ENCODE data around the gene ZNF26. TPM values are rescaled to one million over a fixed set of nuclear protein-coding genes. Genes with fewer than 3 reads are reported as not detected.
A peak's percentile ranks its signal among the peaks of the same experiment; 100 is the strongest.
"Not testable (repeated sequence)": the region's sequence is repeated elsewhere in the genome, so short reads cannot be mapped to it uniquely, and the experiment has no call there.

ZNF26 gene
- 11.8 and 12.6 TPM in 2 replicates for total RNA-seq (2014; rRNA removed; shearing (Covaris generic))

GRCh38 chr12:132986001-132986884 lies at the start of gene ZNF26:
Gene ZNF26, plus strand, starts transcription at chr12:132986367. Its CDS starts 474 bp downstream, at chr12:132986841.
- H3K27me3 ChIP-seq, result no peaks in the 10 kb centered on the region
- H3K4me3 ChIP-seq, result peak within 1 kb of the TSS; percentile 72

GRCh38 chr12:132936921-132937320 lies 49.2 kb upstream of the ZNF26 start:
- H3K4me3 ChIP-seq; H3K36me3 ChIP-seq; H3K27me3 ChIP-seq; DNase-seq; H3K4me1 ChIP-seq; H3K27ac ChIP-seq; H3K9me3 ChIP-seq (replicated peaks): not testable (repeated sequence)

More at GRCh38 chr12:132986001-132986884, at the start of gene ZNF26:
- peak; percentile 91 to 94 for DNase-seq
- Histone ChIP-seq H3K4me1 (no peaks in the 10 kb centered on the region), H3K36me3 (peaks cover 26% of the 10 kb centered on the region), H3K9me3 (replicated peaks) (0 out of 2 replicates have a peak, but pooled peaks cover 8% of the 10 kb centered on the region), H3K27ac (peak within 1 kb of the TSS; percentile 49)

- Histone ChIP-seq H3K27ac (no peak overlapping the region), H3K4me3 (no peak overlapping the region), H3K4me1 (no peaks in the 10 kb centered on the region), H3K27me3 (no peaks in the 10 kb centered on the region), H3K9me3 (replicated peaks) (0 out of 2 replicates have a peak, but pooled peaks cover 2% of the 10 kb centered on the region), H3K36me3 (peaks cover 13% of the 10 kb centered on the region)
- DNase-seq, result no peak
These were observed 48.7 kb upstream of the ZNF26 start for GRCh38 chr12:132937476-132937875.

- not testable (repeated sequence) for H3K27me3 ChIP-seq; H3K4me1 ChIP-seq; H3K9me3 ChIP-seq (replicated peaks); H3K27ac ChIP-seq; H3K4me3 ChIP-seq; DNase-seq
- H3K36me3 ChIP-seq, result peaks cover 25% of the 10 kb centered on the region
These were observed 47.4 kb upstream of the ZNF26 start for GRCh38 chr12:132938807-132939206.

GRCh38 chr12:132940071-132940719 lies 46.0 kb upstream of the ZNF26 start:
- peaks cover 38% of the 10 kb centered on the region for H3K36me3 ChIP-seq
- H3K9me3 ChIP-seq (replicated peaks), result 0 out of 2 replicates have a peak, but pooled peaks cover 2% of the 10 kb centered on the region
- no peak overlapping the region for H3K27ac ChIP-seq
- H3K4me3 ChIP-seq, result no peak overlapping the region
- no peaks in the 10 kb centered on the region for H3K4me1 ChIP-seq
- no peaks in the 10 kb centered on the region for H3K27me3 ChIP-seq
- no peak for DNase-seq

- Histone ChIP-seq H3K4me3 (no peak overlapping the region), H3K27ac (no peak overlapping the region), H3K27me3 (no peaks in the 10 kb centered on the region), H3K36me3 (peaks cover 46% of the 10 kb centered on the region), H3K4me1 (no peaks in the 10 kb centered on the region), H3K9me3 (replicated peaks) (0 out of 2 replicates have a peak, but pooled peaks cover 2% of the 10 kb centered on the region)
- DNase-seq, result no peak
These were observed 44.7 kb upstream of the ZNF26 start for GRCh38 chr12:132941336-132941954.

GRCh38 chr12:132942611-132943010 lies 43.6 kb upstream of the ZNF26 start:
- Histone ChIP-seq H3K9me3 (replicated peaks) (no peaks in the 10 kb centered on the region), H3K27me3 (no peaks in the 10 kb centered on the region), H3K4me1 (no peaks in the 10 kb centered on the region), H3K27ac (no peak overlapping the region), H3K4me3 (no peak overlapping the region), H3K36me3 (peaks cover 56% of the 10 kb centered on the region)
- no peak for DNase-seq

GRCh38 chr12:132945806-132946205 lies 40.4 kb upstream of the ZNF26 start:
- Histone ChIP-seq H3K27me3 (no peaks in the 10 kb centered on the region), H3K9me3 (replicated peaks) (peaks cover 4% of the 10 kb centered on the region), H3K27ac (no peak overlapping the region), H3K36me3 (peaks cover 71% of the 10 kb centered on the region), H3K4me3 (no peak overlapping the region), H3K4me1 (no peaks in the 10 kb centered on the region)
- DNase-seq, result no peak

- peaks cover 71% of the 10 kb centered on the region for H3K36me3 ChIP-seq
- H3K9me3 ChIP-seq (replicated peaks), result peaks cover 9% of the 10 kb centered on the region
These were observed 39.8 kb upstream of the ZNF26 start for GRCh38 chr12:132946246-132946820.

GRCh38 chr12:132948146-132949066 lies 37.8 kb upstream of the ZNF26 start:
- Histone ChIP-seq H3K27ac (no peak overlapping the region), H3K27me3 (no peaks in the 10 kb centered on the region), H3K4me3 (no peak overlapping the region), H3K4me1 (no peaks in the 10 kb centered on the region), H3K9me3 (replicated peaks) (peaks cover 14% of the 10 kb centered on the region), H3K36me3 (peaks cover 56% of the 10 kb centered on the region)
- no peak for DNase-seq

More at GRCh38 chr12:132946246-132946820, 39.8 kb upstream of the ZNF26 start:
- Histone ChIP-seq H3K4me1 (no peaks in the 10 kb centered on the region), H3K27me3 (no peaks in the 10 kb centered on the region), H3K27ac (no peak overlapping the region), H3K4me3 (no peak overlapping the region)
- no peak for DNase-seq

- Histone ChIP-seq H3K4me1 (no peaks in the 10 kb centered on the region), H3K36me3 (peaks cover 39% of the 10 kb centered on the region), H3K9me3 (replicated peaks) (peaks cover 14% of the 10 kb centered on the region), H3K27ac (no peak overlapping the region), H3K27me3 (no peaks in the 10 kb centered on the region), H3K4me3 (no peak overlapping the region)
- DNase-seq, result no peak
These were observed 36.0 kb upstream of the ZNF26 start for GRCh38 chr12:132949936-132950837.

- H3K27me3 ChIP-seq, result no peaks in the 10 kb centered on the region
- no peaks in the 10 kb centered on the region for H3K4me1 ChIP-seq
- DNase-seq, result no peak
- H3K9me3 ChIP-seq (replicated peaks), result peaks cover 14% of the 10 kb centered on the region
- no peak overlapping the region for H3K27ac ChIP-seq
- H3K4me3 ChIP-seq, result no peak overlapping the region
- peaks cover 34% of the 10 kb centered on the region for H3K36me3 ChIP-seq
These were observed 35.2 kb upstream of the ZNF26 start for GRCh38 chr12:132950844-132951535.

Measured in SJCRH30 (cell line).